Measurements from ENCODE around the gene GPR153.

Gene GPR153

DNA sequence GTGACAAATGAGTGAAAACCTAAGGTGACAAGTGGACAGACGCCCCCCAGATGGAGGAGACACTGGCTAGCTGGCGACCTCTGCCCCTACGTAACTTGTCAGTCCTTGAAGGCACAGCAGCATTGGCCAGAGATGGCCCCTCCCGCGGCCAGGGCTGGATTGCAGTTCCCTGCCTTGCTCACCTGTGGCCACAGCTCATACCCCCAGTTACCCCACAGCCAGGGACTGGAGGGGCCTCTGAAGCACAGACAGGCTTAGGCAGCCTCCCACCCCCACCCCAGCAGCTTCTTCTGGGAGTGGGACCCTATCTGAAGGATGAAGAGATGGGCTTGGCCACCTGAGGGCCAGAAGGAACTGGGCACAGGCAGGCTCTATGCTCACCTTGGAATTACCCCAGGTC is 13.2 kb downstream of the GPR153 start:
- no peak for DNase-seq

GRCh38 chr1:6246497-6247467 is 14.1 kb downstream of the GPR153 start:
- peak; percentile 47 for DNase-seq

DNA sequence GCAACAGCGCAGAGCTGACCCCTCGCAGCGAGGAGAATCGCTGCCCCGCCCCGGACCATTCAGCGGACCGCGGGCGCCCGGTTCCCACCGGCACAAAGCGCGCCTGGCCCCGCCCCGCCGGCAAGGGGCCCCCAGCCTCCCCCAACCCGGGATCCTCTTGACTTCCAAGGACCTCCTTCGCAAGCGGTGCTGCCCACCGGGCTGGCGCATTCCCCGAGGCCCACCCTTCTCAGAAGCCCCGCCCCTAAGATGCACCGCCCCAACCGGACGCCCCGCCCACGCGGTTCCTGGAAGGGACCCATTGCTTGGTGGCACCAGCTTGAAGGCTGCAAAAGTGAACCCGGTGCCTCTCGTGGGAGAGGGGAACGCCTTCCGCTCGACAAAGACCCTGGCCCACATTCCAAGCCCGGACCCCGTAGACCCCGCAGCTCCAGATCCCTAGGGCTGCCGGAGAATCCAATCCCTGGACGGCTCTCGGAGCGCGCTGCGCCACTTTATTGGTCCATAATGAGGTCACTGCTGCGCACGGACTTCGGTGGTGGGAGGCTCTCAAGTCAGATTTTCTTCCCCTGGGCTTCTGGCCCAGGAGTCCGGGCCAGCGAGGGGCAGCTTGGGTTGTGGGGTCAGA is 14.9 kb downstream of the GPR153 start:
- peak; percentile 79 for DNase-seq

DNA sequence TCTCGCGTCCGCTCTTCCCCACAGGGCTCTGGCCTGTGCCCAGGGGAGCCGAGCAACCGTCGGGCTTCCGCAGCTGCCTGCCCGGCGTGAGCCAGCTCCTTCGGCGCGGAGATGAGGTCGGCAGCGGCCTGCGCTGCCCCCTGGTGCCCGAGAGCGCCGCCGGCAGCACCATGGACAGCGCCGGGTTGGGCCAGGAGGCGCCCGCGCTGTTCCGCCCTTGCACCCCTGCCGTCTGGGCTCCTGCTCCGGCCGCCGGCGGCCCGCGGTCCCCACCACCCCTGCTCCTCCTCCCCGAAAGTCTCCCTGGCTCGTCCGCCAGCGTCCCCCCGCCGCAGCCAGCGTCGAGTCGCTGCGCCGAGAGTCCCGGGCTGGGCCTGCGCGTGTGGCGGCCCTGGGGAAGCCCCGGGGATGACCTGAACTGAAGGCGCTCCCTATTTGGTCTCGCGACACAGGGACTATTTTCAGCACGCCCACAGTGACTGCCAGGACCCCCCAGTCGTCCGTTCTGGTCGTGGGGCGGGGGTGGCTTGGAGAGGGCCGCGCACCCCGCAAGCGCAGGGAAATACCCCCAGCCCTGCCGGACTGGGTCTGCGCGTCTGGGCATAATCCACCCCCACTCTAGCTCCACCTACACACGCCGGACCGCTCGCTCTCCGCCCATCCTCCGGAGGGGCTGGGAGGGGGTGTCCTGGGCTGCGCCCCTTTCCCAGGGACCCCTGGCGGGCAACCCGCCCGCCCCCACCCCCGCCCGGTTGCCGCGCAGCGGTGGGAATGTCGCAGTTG is 15.6 kb downstream of the GPR153 start:
- DNase-seq: peak; percentile 68

GRCh38 chr1:6244401-6245049 is 16.4 kb downstream of the GPR153 start:
- DNase-seq: no peak

DNA sequence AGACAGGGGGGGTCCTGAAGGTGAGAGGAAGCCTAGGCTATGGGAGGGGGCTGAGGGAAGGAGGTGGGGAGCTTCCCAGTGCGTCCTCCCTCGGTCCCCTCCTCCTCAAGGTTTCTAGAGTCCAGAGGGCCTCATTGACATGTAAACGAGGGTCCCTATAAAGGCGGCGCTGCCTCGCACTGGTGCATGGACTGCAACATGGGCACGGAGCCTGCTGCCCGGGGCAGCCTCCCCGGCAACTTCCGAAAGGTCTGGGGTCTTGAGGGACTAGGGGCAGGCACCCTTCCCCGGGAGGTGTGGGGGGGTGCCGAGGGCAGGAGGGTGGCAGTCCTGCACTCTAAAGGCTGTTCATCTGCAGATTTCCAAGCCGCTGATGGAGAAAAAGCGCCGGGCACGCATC is 16.9 kb downstream of the GPR153 start, which contains the start of gene HES3:
TSS of gene HES3 (plus strand) at position 187 of the 400 bp plus-strand sequence. CDS start at position 374, 187 bp downstream.
- DNase-seq: no peak

DNA sequence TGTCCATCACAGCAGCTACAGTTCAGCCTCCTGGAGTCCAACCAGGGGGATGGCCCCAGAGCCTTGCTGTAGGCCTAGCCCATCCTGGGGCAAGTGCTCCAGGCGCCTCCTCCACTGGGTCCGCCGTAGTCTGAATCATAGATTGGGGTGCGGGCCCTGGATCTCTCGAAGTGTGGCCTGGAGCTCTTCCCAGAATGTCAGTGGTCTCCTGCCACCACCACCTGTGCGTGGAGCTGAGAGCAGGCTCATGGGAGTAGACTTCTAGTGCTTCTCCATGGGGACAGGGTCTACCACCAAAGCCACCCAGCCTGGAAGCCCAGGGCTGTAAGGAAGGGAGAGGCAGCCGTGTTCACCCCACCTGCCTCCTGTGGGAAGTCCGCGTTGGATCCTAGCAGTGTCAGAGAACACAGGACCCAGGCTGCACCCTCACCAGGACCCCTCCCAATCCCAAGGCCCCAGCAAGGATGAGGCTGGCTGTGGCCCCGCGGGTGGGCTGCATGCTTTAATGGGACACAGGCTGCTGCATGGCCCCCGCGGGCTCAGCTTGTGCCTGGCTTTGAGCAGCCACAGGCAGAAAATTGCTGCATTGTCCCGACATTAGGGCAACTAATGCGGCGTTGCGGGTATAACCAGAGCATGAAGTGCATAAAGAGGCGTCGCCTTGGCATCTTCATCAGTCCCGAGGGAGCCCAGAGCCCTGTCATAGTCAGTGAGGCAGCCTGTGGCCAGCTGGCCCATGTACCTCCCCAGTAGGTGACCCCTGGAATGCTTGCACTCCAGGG is 17.7 kb downstream of the GPR153 start:
- no peak for DNase-seq

- no peak for DNase-seq
Observed at GRCh38 chr1:6241887-6242740, 18.8 kb downstream of the GPR153 start.

GRCh38 chr1:6241107-6241886 is 19.6 kb downstream of the GPR153 start:
- no peak for DNase-seq

- DNase-seq: no peak
Observed at GRCh38 chr1:6239950-6240768, 20.7 kb downstream of the GPR153 start.

DNA sequence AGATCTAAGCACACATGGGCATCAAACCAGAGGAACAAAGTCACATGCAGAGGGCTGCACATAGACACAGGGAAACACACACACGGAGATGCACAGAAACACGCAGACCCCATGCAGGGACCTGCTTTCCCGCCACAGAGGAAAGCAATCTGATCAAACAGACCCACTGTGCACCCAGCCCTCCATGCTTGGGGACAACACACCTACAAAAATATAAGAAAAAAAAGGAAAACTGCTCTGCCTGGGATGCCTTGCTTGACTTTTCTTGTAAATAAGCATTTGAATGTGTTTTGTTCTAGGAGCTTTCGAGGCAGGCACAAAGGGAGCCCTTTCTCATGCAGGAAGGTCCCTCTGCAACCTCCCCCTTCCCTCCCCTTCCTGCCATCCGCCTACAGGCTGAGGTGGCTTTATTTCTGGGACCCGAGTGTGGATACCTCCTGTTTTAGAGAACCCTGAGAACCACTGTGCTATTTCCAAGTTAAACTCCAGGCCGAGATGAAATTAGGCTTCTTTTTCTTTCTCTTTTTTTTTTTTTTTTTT is 21.6 kb downstream of the GPR153 start:
- DNase-seq: no peak

DNA sequence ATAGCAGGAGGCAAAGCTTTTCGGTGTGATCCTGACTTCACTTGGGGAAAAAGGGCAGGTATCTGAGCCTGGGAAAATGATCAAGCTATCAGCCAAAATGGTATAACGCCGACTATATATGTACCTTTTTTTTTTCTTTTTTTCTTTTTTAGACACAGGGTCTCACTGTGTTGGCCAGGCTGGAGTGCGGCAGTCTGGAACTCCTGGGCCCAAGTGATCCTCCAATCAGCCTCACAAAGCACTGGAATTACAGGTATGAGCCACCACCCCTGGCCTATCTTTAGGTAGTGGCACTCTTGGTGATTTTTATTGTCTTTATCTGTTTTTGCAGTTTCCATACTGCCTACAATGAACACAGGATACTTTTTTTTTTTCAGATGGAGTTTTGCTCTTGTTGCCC is 23.8 kb downstream of the GPR153 start:
- no peak for DNase-seq

DNA sequence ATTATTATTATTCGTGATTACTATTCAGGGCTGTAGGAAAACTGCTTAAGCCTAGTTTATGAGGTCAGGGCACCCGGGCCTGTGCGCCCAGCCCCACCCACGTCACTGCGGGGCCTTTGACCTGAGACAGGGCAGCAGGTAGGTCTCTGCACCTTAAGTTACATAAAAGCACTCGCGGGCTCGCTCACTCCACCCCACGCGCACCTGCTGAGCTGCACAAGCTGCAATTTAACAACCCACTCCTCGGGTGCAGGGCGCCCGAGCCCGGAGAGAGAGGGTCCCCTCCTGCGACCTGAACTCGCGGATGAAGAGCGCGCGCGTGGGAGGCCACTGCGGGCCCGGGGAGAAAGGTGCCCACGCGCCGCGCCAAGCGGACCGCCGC is 25.6 kb downstream of the GPR153 start:
- DNase-seq: no peak

DNA sequence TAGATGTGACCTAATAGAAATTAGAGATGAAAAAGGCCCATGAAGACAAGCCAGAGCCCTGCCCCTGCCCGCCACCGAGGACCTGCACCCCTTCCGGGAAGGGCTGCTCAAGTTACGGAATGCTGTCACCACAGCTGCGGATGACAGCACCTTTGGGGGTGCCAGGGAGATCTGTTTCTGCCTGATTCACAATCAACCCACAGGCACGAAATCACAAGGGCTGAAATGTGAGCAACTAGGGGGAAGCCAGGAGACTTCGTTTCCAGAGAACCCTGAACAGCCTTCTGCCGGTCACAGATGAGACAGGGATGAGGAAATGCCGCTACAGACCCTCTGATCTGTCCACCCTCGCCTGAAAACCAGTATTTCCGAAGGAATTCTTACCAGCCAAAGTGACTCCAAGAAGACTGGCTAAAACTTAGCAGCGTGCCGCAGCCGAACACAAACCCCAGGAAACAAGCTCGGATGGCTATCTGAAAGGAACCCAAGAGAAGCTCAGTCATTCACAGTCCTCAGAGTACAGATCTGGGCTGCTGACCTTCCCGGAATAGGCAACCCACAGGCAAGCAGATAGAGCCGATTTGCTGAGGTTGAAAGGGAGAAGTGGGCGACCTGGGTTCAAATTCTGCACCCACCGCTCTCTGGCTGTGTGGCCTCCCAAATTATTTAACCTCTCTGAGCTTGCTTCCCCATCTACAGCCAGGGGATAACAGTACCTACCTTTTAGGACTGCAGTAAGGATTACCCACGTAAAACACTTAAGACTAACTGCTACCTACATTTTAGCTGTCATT is 26.2 kb downstream of the GPR153 start:
- no peak for DNase-seq

- no peak for DNase-seq
Observed at GRCh38 chr1:6233376-6233775, 27.5 kb downstream of the GPR153 start.

- no peak for DNase-seq
Observed at GRCh38 chr1:6225651-6226050, 35.2 kb downstream of the GPR153 start.

- no peak for DNase-seq
Observed at GRCh38 chr1:6224718-6225117, 36.2 kb downstream of the GPR153 start.

- no peak for DNase-seq
Observed at GRCh38 chr1:6223617-6224016, 37.3 kb downstream of the GPR153 start.
